ENCODE data around the gene ZBED5. TPM values are rescaled to one million over a fixed set of nuclear protein-coding genes. Genes with fewer than 3 reads are reported as not detected.

The ZBED5 gene
- total and polyA plus RNA-seq, 9 of the 15 experiments (the other 6 are each of a cell fraction or from before 2014, with no cell fraction given) = 12.4 to 70.7 (median 26.8) TPM

DNA sequence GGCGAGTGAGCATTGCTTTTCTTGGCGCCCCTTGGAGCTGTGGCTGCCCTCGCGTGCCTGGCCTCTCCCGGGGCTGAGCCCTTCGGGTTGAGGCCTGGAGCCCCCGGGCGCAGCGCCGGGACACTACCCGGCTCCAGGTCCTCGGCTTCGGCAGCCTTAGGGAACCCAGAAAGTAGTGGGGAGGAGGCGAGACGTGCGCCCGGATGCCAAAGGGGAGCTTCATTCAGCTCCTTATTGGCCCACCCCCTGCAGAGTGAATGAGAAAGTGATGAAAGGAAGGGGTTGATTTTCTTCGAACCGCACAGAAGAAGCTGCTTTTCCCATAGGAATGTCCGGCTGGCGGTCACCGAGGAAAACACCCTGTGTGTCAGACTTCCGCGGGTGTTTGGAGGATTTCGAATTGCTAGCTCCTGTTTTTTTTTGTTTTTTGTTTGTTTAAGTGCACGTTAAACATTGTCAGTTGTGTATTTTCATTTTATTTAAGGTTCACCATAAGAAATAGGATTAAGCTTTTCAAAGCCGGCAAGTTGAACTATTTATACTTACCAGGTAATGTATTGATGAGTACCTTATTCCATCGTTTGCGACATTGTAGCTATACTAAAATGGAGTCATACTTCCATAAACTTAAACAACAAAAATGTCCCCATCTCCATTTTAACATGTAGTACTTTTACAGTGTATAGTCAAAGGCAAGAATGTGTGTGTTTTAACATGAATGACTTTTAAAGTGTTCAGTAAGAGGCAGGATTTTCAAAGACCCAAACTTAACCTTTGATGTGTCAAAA, 48.3 kb downstream of the ZBED5 start (continued):
- TF ChIP-seq, protein P1, sequence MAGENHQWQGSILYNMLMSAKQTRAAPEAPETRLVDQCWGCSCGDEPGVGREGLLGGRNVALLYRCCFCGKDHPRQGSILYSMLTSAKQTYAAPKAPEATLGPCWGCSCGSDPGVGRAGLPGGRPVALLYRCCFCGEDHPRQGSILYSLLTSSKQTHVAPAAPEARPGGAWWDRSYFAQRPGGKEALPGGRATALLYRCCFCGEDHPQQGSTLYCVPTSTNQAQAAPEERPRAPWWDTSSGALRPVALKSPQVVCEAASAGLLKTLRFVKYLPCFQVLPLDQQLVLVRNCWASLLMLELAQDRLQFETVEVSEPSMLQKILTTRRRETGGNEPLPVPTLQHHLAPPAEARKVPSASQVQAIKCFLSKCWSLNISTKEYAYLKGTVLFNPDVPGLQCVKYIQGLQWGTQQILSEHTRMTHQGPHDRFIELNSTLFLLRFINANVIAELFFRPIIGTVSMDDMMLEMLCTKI (IDR thresholded peaks at IDR 0.05; ENCODE audit: partially characterized antibody) = no peak
- 0 out of 2 replicates have a peak, but pooled peaks have one; percentile 96 for TF ChIP-seq ZC3H4 (CRISPR knock-in tag; IDR thresholded peaks at IDR 0.05; ENCODE audit: borderline replicate concordance)
- TF ChIP-seq ZEB2 (IDR thresholded peaks at IDR 0.05) = no peak
- no peak for TF ChIP-seq RBM14 (IDR thresholded peaks at IDR 0.05; ENCODE audit: borderline replicate concordance, insufficient read depth, low read depth, low read length)
- TF ChIP-seq TEAD4 (IDR thresholded peaks at IDR 0.05; ENCODE audit: low read length) = no peak
- no peak for TF ChIP-seq TEAD4 (CRISPR knock-in tag; IDR thresholded peaks at IDR 0.05; ENCODE audit: borderline replicate concordance)
- TF ChIP-seq ZNF175 (CRISPR knock-in tag; IDR thresholded peaks at IDR 0.05; ENCODE audit: low read depth) = 0 out of 2 replicates have a peak, but pooled peaks have one; percentile 10
- TF ChIP-seq MXI1 (IDR thresholded peaks at IDR 0.05; ENCODE audit: low read depth, low read length) = no peak
- TF ChIP-seq ZNF41 (CRISPR knock-in tag; conservative IDR thresholded peaks at IDR 0.05) = no peak
- TF ChIP-seq HDAC2 (IDR thresholded peaks at IDR 0.05) = peak; percentile 17; the same call in 1 of the 2 replicates
- no peak for TF ChIP-seq DIDO1 (tag; IDR thresholded peaks at IDR 0.05; ENCODE audit: low read depth)
- TF ChIP-seq CHD2 (IDR thresholded peaks at IDR 0.05; ENCODE audit: low read depth, low read length) = no peak
- no peak for TF ChIP-seq NCOA1 (IDR thresholded peaks at IDR 0.05; ENCODE audit: low read depth)
- no peak for TF ChIP-seq PML (IDR thresholded peaks at IDR 0.05; ENCODE audit: low read length)
- TF ChIP-seq NCOA6 (IDR thresholded peaks at IDR 0.05) = no peak
- no peak for TF ChIP-seq ZNF785 (CRISPR knock-in tag; IDR thresholded peaks at IDR 0.05)
- no peak for TF ChIP-seq ZFP1 (CRISPR knock-in tag; IDR thresholded peaks at IDR 0.05)
- TF ChIP-seq, protein P2, sequence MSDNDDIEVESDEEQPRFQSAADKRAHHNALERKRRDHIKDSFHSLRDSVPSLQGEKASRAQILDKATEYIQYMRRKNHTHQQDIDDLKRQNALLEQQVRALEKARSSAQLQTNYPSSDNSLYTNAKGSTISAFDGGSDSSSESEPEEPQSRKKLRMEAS (CRISPR knock-in tag; IDR thresholded peaks at IDR 0.05) = no peak; the same call in 1 of the 2 replicates
- TF ChIP-seq, protein P3, sequence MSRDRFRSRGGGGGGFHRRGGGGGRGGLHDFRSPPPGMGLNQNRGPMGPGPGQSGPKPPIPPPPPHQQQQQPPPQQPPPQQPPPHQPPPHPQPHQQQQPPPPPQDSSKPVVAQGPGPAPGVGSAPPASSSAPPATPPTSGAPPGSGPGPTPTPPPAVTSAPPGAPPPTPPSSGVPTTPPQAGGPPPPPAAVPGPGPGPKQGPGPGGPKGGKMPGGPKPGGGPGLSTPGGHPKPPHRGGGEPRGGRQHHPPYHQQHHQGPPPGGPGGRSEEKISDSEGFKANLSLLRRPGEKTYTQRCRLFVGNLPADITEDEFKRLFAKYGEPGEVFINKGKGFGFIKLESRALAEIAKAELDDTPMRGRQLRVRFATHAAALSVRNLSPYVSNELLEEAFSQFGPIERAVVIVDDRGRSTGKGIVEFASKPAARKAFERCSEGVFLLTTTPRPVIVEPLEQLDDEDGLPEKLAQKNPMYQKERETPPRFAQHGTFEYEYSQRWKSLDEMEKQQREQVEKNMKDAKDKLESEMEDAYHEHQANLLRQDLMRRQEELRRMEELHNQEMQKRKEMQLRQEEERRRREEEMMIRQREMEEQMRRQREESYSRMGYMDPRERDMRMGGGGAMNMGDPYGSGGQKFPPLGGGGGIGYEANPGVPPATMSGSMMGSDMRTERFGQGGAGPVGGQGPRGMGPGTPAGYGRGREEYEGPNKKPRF (IDR thresholded peaks at IDR 0.05; ENCODE audit: low read depth, low read length) = no peak
- TF ChIP-seq MCM7 (IDR thresholded peaks at IDR 0.05) = no peak
- no peak for TF ChIP-seq MEF2A (IDR thresholded peaks at IDR 0.05; ENCODE audit: control insufficient read depth, low read depth, low read length)
- TF ChIP-seq, protein P4, sequence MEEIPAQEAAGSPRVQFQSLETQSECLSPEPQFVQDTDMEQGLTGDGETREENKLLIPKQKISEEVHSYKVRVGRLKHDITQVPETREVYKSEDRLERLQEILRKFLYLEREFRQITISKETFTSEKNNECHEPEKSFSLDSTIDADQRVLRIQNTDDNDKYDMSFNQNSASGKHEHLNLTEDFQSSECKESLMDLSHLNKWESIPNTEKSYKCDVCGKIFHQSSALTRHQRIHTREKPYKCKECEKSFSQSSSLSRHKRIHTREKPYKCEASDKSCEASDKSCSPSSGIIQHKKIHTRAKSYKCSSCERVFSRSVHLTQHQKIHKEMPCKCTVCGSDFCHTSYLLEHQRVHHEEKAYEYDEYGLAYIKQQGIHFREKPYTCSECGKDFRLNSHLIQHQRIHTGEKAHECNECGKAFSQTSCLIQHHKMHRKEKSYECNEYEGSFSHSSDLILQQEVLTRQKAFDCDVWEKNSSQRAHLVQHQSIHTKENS (CRISPR knock-in tag; IDR thresholded peaks at IDR 0.05) = no peak
- TF ChIP-seq MAFK (IDR thresholded peaks at IDR 0.05; ENCODE audit: low read length) = no peak
- no peak for TF ChIP-seq SRSF1 (IDR thresholded peaks at IDR 0.05; ENCODE audit: low read depth, low read length)
- no peak for TF ChIP-seq THAP7 (CRISPR knock-in tag; IDR thresholded peaks at IDR 0.05)
